A673 (cell line): ENCODE data around the gene CATSPERZ.
A peak's percentile ranks its signal among the peaks of the same experiment; 100 is the strongest.

Experiments used
- CTCF ChIP-seq: fragments of 300-800, 200-600 bp; sonication (generic); conservative IDR thresholded peaks from 2 replicates; pipeline ENCODE4 v1.5.1; 2017; ENCODE audit warnings: low read depth, mild to moderate bottlenecking, antibody characterized with exemption, low read length, moderate library complexity, mixed read lengths
- EZH2 ChIP-seq: fragments of 200-600 bp; sonication (generic); IDR thresholded peaks from 2 replicates; pipeline ENCODE4 v1.6.1; 2017; ENCODE audit warnings: borderline replicate concordance, low read depth, mild to moderate bottlenecking, mixed read lengths, antibody characterized with exemption, low read length; ENCODE audit not compliant: poor library complexity, severe bottlenecking

GRCh38 chr11:64291752-64292459 is 8.3 kb upstream of the CATSPERZ start:
- peak; percentile 83 for TF ChIP-seq EZH2
- TF ChIP-seq CTCF, result no peak
